Neural cell (in vitro differentiated cells): ENCODE measurements around the gene CD81. TPM values are rescaled to one million over a fixed set of nuclear protein-coding genes. Genes with fewer than 3 reads are reported as not detected.

Source experiments
- H2AFZ ChIP-seq: fragments of 200-600, 300-800 bp; sonication (generic), shearing (Covaris generic); 2 replicates; pipeline ENCODE4 v1.6.0; 2014; ENCODE audit warnings: low read depth, mild to moderate bottlenecking, antibody characterized with exemption, low read length, moderate library complexity
- H3F3A ChIP-seq: fragments of 200-600 bp; shearing (Covaris generic); 2 replicates; pipeline ENCODE4 v1.6.1; 2016; ENCODE audit warnings: mild to moderate bottlenecking, moderate library complexity, mixed read lengths, antibody characterized with exemption, low read length; ENCODE audit not compliant: insufficient read depth, poor library complexity, severe bottlenecking
- H3K27ac ChIP-seq: fragments of 200-600, 300-800 bp; sonication (generic), shearing (Covaris generic); 2 replicates; pipeline ENCODE4 v1.5.1; 2014; ENCODE audit warnings: mild to moderate bottlenecking, low read length, moderate library complexity
- H3K27me3 ChIP-seq: fragments of 300-800, 200-600 bp; sonication (generic), shearing (Covaris generic); 2 replicates; pipeline ENCODE4 v1.6.0; 2014; ENCODE audit warnings: mild to moderate bottlenecking, low read depth, low read length, moderate library complexity; ENCODE audit not compliant: insufficient read depth
- H3K36me3 ChIP-seq: fragments of 300-800, 200-600 bp; sonication (generic), shearing (Covaris generic); 2 replicates; pipeline ENCODE4 v1.5.1; 2014; ENCODE audit warnings: mild to moderate bottlenecking, antibody characterized with exemption, low read length, moderate library complexity; ENCODE audit not compliant: insufficient read depth
- H3K4me2 ChIP-seq: fragments of 300-800, 200-600 bp; sonication (generic), shearing (Covaris generic); 2 replicates; pipeline ENCODE4 v1.6.0; 2014; ENCODE audit warnings: mild to moderate bottlenecking, low read length
- H3K4me3 ChIP-seq: fragments of 300-800, 200-600 bp; sonication (generic), shearing (Covaris generic); 2 replicates; pipeline ENCODE4 v1.5.1; 2014; ENCODE audit warnings: mild to moderate bottlenecking, low read length, moderate library complexity
- H3K79me2 ChIP-seq: fragments of 200-600 bp; shearing (Covaris generic); replicated peaks from 2 replicates; pipeline ENCODE4 v1.6.0; 2014; ENCODE audit warnings: mild to moderate bottlenecking, low read length, moderate library complexity; ENCODE audit not compliant: insufficient read depth
- H3K9ac ChIP-seq: fragments of 300-800, 200-600 bp; sonication (generic), shearing (Covaris generic); 2 replicates; pipeline ENCODE4 v1.6.1; 2016; ENCODE audit warnings: mild to moderate bottlenecking, low read length, mixed read lengths
- H3K9me2 ChIP-seq: fragments of 200-600 bp; shearing (Covaris generic); 2 replicates; pipeline ENCODE4 v1.6.1; 2016; ENCODE audit warnings: mild to moderate bottlenecking, low read length, mixed read lengths; ENCODE audit not compliant: insufficient read depth
- H3K9me3 ChIP-seq: fragments of 200-600, 300-800 bp; sonication (generic), shearing (Covaris generic); 2 replicates; pipeline ENCODE4 v1.6.1; 2016; ENCODE audit warnings: mild to moderate bottlenecking, mixed run types, low read length, moderate library complexity, mixed read lengths
- H4K20me1 ChIP-seq: fragments of 200-600 bp; shearing (Covaris generic); 2 replicates; pipeline ENCODE4 v1.6.1; 2016; ENCODE audit warnings: mild to moderate bottlenecking, mixed run types; ENCODE audit not compliant: insufficient read depth
- EP300 ChIP-seq: fragments of 450-650 bp; conservative IDR thresholded peaks from 2 replicates; pipeline ENCODE4 v1.6.1; 2014; ENCODE audit warnings: antibody characterized with exemption, mild to moderate bottlenecking, moderate library complexity; ENCODE audit not compliant: poor library complexity, severe bottlenecking
- EZH2 ChIP-seq: fragments of 200-600, 300-800 bp; shearing (Covaris generic), sonication (generic); IDR thresholded peaks from 2 replicates; pipeline ENCODE4 v1.6.1; 2014; ENCODE audit warnings: antibody characterized with exemption, low read length, borderline replicate concordance, mild to moderate bottlenecking; ENCODE audit not compliant: insufficient read depth, poor library complexity, severe bottlenecking
- MXI1 ChIP-seq: fragments of 450-650 bp; conservative IDR thresholded peaks from 2 replicates; pipeline ENCODE4 v1.6.1; 2014; ENCODE audit warnings: antibody characterized with exemption, mild to moderate bottlenecking; ENCODE audit not compliant: poor library complexity, severe bottlenecking
- POLR2AphosphoS5 ChIP-seq: IDR thresholded peaks from 2 replicates; pipeline ENCODE4 v1.6.1; 2012
- RAD21 ChIP-seq: fragments of 450-650 bp; conservative IDR thresholded peaks from 2 replicates; pipeline ENCODE4 v1.6.1; 2014; ENCODE audit warnings: antibody characterized with exemption, mild to moderate bottlenecking, moderate library complexity
- SMC3 ChIP-seq: fragments of 450-650 bp; conservative IDR thresholded peaks from 2 replicates; pipeline ENCODE4 v1.6.1; 2014; ENCODE audit warnings: antibody characterized with exemption, mild to moderate bottlenecking, moderate library complexity; ENCODE audit not compliant: poor library complexity
- TAF1 ChIP-seq: IDR thresholded peaks from 2 replicates; pipeline ENCODE4 v1.6.1; 2012; ENCODE audit warnings: low read depth
- polyA plus RNA-seq: library from polyadenylated mRNA; depleted of rRNA; stranded (reverse); fragments of >200 nt; gene quantifications from 2 replicates; pipeline ENCODE4 v1.2.3, GENCODE V29; 2014
- TF ChIP-seq, protein P1 (sequence below): fragments of 450-650 bp; IDR thresholded peaks from 2 replicates; pipeline ENCODE4 v1.5.1; 2014; ENCODE audit warnings: antibody characterized with exemption, mild to moderate bottlenecking, moderate library complexity; ENCODE audit not compliant: poor library complexity, severe bottlenecking
- TF ChIP-seq, protein P2 (sequence below): IDR thresholded peaks from 2 replicates; pipeline ENCODE4 v1.6.1; 2012; ENCODE audit warnings: borderline replicate concordance

The CD81 gene
- polyA plus RNA-seq, 1 donor from 2014 or later, result 97.8 TPM

DNA sequence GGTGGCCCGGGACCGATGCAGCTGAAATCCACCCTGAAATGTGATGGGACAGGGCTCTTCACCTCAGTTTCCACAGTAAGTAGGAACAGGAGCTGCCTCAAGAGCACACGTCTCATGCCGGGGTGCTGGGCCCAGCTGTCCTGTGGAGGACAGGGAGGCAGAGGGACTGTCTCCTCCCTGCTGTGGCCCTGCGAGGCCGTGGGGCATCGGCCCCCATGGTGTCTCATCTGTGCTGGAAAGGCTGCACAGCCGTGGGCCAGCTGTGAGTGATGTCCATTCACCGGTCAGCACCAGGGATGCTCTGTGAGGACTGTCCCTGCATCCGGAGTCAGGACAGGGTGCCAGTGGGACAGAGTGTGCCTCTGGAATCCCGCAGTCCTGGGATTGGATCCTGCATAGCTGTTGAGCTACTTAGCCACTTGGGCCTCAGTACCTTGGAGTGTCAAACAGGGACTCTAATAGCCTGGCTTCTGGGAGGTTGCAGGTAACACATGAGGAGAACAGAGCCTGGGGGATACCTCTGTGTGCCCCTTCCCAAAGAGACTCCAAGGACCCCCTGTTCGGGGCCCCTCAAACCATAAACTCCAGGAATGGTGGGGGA is 50.7 kb downstream of the CD81 start:
- Histone ChIP-seq H2AFZ (no peak overlapping the region), H3K36me3 (no peaks in the 10 kb centered on the region), H3K4me2 (no peak overlapping the region), H4K20me1 (no peaks in the 10 kb centered on the region), H3K9me3 (no peaks in the 10 kb centered on the region), H3K27me3 (no peaks in the 10 kb centered on the region), H3K9ac (no peak overlapping the region), H3K9me2 (no peaks in the 10 kb centered on the region), H3K27ac (no peak overlapping the region), H3K4me3 (no peak overlapping the region), H3K79me2 (no peaks in the 10 kb centered on the region), H3F3A (no peaks in the 10 kb centered on the region)
- TF ChIP-seq RAD21, result no peak
- TF ChIP-seq, protein P1, sequence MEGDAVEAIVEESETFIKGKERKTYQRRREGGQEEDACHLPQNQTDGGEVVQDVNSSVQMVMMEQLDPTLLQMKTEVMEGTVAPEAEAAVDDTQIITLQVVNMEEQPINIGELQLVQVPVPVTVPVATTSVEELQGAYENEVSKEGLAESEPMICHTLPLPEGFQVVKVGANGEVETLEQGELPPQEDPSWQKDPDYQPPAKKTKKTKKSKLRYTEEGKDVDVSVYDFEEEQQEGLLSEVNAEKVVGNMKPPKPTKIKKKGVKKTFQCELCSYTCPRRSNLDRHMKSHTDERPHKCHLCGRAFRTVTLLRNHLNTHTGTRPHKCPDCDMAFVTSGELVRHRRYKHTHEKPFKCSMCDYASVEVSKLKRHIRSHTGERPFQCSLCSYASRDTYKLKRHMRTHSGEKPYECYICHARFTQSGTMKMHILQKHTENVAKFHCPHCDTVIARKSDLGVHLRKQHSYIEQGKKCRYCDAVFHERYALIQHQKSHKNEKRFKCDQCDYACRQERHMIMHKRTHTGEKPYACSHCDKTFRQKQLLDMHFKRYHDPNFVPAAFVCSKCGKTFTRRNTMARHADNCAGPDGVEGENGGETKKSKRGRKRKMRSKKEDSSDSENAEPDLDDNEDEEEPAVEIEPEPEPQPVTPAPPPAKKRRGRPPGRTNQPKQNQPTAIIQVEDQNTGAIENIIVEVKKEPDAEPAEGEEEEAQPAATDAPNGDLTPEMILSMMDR, result no peak

DNA sequence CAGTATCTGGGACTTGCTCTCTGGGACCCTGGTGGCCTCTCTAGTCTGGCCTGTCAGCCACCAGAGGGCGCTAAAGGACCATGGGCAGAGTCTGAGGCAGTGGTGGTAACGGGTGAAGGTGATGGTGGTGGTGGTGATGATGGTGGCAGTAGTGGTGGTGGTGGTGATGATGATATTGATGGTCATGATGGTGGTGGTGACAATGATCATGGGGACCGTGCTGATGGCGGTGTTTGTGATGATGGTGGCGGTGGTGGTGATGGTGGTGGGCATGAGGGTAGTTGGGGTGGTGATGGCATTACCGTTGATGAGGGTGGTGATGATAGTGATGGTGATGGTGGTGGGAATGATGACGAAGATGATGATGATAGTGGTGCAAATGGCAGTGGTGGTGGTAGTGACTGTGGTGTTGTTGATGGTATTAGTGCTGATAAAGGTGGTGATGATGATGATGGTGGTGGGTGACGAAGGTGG is 51.2 kb downstream of the CD81 start:
- Histone ChIP-seq H3K27me3 (no peaks in the 10 kb centered on the region), H3K9ac (no peak overlapping the region), H3F3A (no peaks in the 10 kb centered on the region), H3K4me2 (no peak overlapping the region), H3K27ac (no peak overlapping the region), H4K20me1 (no peaks in the 10 kb centered on the region), H2AFZ (no peak overlapping the region), H3K9me3 (no peaks in the 10 kb centered on the region), H3K9me2 (no peaks in the 10 kb centered on the region), H3K36me3 (no peaks in the 10 kb centered on the region), H3K79me2 (no peaks in the 10 kb centered on the region), H3K4me3 (no peak overlapping the region)
- no peak for TF ChIP-seq EZH2
- TF ChIP-seq SMC3, result no peak
- no peak for TF ChIP-seq TAF1
- no peak for TF ChIP-seq POLR2AphosphoS5
- TF ChIP-seq, protein P2, sequence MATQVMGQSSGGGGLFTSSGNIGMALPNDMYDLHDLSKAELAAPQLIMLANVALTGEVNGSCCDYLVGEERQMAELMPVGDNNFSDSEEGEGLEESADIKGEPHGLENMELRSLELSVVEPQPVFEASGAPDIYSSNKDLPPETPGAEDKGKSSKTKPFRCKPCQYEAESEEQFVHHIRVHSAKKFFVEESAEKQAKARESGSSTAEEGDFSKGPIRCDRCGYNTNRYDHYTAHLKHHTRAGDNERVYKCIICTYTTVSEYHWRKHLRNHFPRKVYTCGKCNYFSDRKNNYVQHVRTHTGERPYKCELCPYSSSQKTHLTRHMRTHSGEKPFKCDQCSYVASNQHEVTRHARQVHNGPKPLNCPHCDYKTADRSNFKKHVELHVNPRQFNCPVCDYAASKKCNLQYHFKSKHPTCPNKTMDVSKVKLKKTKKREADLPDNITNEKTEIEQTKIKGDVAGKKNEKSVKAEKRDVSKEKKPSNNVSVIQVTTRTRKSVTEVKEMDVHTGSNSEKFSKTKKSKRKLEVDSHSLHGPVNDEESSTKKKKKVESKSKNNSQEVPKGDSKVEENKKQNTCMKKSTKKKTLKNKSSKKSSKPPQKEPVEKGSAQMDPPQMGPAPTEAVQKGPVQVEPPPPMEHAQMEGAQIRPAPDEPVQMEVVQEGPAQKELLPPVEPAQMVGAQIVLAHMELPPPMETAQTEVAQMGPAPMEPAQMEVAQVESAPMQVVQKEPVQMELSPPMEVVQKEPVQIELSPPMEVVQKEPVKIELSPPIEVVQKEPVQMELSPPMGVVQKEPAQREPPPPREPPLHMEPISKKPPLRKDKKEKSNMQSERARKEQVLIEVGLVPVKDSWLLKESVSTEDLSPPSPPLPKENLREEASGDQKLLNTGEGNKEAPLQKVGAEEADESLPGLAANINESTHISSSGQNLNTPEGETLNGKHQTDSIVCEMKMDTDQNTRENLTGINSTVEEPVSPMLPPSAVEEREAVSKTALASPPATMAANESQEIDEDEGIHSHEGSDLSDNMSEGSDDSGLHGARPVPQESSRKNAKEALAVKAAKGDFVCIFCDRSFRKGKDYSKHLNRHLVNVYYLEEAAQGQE, result no peak
- TF ChIP-seq RAD21, result peak; percentile 23
- no peak for TF ChIP-seq EP300
- TF ChIP-seq, protein P1, result peak; percentile 24
- no peak for TF ChIP-seq MXI1
